GM19025 (cell line): ENCODE data around the gene CDH15.

Experiments
- ATAC-seq: cut with Tn5 transposase; IDR thresholded peaks from one replicate; pipeline ENCODE4 v1.9.1; 2021; ENCODE audit warnings: mild to moderate bottlenecking, low read depth, moderate library complexity; ENCODE audit not compliant: unreplicated experiment

The CDH15 gene, protein sequence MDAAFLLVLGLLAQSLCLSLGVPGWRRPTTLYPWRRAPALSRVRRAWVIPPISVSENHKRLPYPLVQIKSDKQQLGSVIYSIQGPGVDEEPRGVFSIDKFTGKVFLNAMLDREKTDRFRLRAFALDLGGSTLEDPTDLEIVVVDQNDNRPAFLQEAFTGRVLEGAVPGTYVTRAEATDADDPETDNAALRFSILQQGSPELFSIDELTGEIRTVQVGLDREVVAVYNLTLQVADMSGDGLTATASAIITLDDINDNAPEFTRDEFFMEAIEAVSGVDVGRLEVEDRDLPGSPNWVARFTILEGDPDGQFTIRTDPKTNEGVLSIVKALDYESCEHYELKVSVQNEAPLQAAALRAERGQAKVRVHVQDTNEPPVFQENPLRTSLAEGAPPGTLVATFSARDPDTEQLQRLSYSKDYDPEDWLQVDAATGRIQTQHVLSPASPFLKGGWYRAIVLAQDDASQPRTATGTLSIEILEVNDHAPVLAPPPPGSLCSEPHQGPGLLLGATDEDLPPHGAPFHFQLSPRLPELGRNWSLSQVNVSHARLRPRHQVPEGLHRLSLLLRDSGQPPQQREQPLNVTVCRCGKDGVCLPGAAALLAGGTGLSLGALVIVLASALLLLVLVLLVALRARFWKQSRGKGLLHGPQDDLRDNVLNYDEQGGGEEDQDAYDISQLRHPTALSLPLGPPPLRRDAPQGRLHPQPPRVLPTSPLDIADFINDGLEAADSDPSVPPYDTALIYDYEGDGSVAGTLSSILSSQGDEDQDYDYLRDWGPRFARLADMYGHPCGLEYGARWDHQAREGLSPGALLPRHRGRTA

GRCh38 chr16:89171216-89172170 is at the start of gene CDH15:
TSS of gene CDH15 (plus strand) at chr16:89171748. CDS start at chr16:89171832, 84 bp downstream.
- peak; percentile 83 for ATAC-seq

GRCh38 chr16:89122322-89122851 is 49.2 kb upstream of the CDH15 start:
- ATAC-seq, result no peak

GRCh38 chr16:89123001-89123830 is 48.3 kb upstream of the CDH15 start:
- ATAC-seq, result no peak

- no peak for ATAC-seq
Observed at GRCh38 chr16:89123831-89124100, 47.8 kb upstream of the CDH15 start.

DNA sequence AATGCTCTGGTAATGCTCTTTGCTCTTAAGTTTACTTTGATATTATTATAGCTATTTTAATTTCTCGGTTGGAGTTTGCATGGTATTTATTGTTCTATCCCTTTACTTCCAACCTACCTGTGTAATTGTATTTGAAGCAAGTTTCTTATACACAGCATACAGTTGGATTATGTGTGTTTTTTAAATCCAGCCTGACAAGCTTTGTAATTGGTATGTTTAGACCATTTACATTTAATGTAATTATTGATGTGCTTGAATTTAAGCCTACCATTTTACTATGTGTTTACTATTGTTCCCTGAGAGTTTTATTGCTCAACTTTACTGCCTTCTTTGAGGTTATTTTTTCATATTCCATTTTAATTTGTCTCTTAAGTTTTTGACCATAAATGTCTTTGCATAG is 42.2 kb upstream of the CDH15 start:
- no peak for ATAC-seq

- ATAC-seq, result no peak
Observed at GRCh38 chr16:89130448-89130847, 41.1 kb upstream of the CDH15 start.

DNA sequence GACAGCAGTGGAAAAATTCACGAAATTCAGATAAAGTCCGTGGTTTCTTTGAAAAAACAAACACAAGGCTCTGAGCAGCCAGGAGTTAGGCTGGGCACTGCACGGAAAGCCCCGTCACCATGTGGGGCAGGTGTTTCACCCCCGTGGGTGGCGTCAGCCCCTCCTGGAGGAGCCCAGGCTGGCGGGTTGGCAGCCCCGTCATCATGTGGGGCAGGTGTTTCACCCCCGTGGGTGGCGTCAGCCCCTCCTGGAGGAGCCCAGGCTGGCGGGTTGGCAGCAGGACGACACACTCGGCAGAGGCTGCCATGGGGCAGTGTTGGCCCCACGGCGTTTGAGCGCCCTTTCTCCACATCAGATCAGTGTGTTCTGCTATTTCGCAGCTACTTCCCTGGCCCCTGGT is 39.8 kb upstream of the CDH15 start:
- no peak for ATAC-seq

GRCh38 chr16:89132194-89133005 is 39.1 kb upstream of the CDH15 start:
- ATAC-seq, result no peak

GRCh38 chr16:89133457-89134127 is 38.0 kb upstream of the CDH15 start:
- ATAC-seq, result no peak

GRCh38 chr16:89134269-89134668 is 37.3 kb upstream of the CDH15 start:
- ATAC-seq, result no peak

DNA sequence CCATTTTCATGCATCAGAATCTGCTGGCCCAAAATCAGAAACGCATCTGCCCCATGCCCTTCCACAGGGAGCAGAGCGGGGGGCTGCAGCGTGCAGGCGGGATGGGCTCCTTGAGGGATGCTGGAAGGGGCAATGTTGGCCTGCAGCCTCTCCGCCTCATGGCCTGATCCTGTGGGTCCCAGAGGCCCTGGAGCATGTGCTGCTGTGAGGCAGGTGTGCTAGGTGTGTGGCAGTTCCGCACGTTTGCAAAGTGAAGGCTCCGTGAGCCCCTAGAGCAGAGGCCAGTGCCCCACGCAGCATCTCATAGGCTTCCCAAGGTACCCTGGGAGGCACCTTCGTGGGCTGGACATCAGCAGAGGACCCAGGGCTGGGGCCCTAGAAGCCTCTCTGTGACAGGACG is 36.4 kb upstream of the CDH15 start:
- no peak for ATAC-seq

GRCh38 chr16:89135971-89136765 is 35.4 kb upstream of the CDH15 start:
- ATAC-seq, result no peak

DNA sequence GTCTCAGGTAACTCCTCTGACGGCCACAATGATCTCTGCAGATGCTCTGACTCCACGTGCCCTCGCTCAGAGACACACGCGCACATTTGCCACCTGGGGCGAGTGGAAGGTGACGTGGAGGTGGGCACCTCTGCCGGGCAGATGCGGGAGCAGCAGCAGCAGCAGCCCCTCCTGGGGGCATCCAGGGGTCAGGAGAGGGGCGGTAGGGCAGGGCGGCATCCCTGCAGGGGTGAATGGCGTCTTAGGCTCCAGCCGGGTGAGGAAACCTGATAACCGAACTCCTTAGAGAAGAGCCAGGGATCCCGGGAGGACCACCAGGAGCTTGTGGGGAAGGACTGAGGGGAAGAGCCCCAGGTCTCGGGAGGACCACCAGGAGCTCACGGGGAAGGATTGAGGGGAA is 34.6 kb upstream of the CDH15 start:
- ATAC-seq, result no peak

GRCh38 chr16:89137666-89138512 is 33.7 kb upstream of the CDH15 start:
- ATAC-seq, result no peak

GRCh38 chr16:89138513-89138795 is 33.1 kb upstream of the CDH15 start:
- ATAC-seq, result no peak

DNA sequence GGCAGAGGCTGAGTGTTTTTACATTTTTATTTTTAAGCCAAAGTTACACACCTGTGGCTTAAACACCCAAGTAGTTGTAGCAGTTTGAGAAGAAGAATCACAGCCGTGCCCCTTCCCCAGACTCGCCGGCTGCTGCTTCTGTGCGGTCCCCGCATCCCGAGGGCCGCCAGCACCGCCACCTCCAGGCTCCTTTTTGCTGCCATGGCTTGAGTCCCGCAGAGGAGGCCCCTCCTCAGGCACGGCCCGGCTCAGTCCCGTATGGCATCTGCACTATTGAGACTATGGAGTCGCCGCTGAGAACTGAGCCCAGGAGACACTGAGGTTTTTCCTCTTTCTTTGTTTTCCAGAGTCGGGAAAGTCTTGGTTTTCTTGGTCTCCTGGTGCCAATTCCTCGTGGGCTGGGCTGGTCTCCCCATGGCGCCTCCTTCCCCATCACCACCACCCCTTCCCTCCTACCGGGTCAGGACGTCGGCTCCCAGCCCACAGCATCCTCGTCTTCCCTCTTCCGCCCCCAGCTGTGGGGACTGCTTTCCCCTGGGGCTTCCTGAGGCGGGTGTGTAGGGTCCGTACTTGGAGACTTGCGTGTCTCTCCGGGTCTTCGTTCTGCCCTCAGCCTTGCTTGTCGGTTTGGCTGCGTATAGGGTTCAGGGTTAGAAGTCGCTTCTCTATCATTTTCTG is 32.6 kb upstream of the CDH15 start:
- ATAC-seq, result no peak
